HG03135 (cell line): Measurements from ENCODE around the gene LSR.

Experiments used
- ATAC-seq: cut with Tn5 transposase; IDR thresholded peaks from one replicate; pipeline ENCODE4 v1.9.1; 2021; ENCODE audit warnings: mild to moderate bottlenecking, moderate library complexity; ENCODE audit not compliant: unreplicated experiment

Gene LSR

GRCh38 chr19:35298561-35298972, 49.8 kb downstream of the LSR start:
- ATAC-seq: no peak

GRCh38 chr19:35299523-35300338, 50.9 kb downstream of the LSR start:
- ATAC-seq: no peak

GRCh38 chr19:35300339-35300649, 51.5 kb downstream of the LSR start:
- ATAC-seq: no peak

- ATAC-seq: no peak
Measured at GRCh38 chr19:35301961-35302360, 53.2 kb downstream of the LSR start.

GRCh38 chr19:35302446-35302845, 53.6 kb downstream of the LSR start:
- ATAC-seq: no peak

- ATAC-seq: no peak
Measured at GRCh38 chr19:35303357-35303915, 54.6 kb downstream of the LSR start.

GRCh38 chr19:35304036-35304435, 55.2 kb downstream of the LSR start:
- ATAC-seq: no peak

GRCh38 chr19:35305181-35305580, 56.4 kb downstream of the LSR start:
- ATAC-seq: no peak

- ATAC-seq: no peak
Measured at GRCh38 chr19:35306473-35307246, 57.9 kb downstream of the LSR start.

- no peak for ATAC-seq
Measured at GRCh38 chr19:35307931-35308330, 59.1 kb downstream of the LSR start.

- ATAC-seq: no peak
Measured at GRCh38 chr19:35308910-35309309, 60.1 kb downstream of the LSR start.

- ATAC-seq: no peak
Measured at GRCh38 chr19:35309481-35310279, 60.9 kb downstream of the LSR start.

- no peak for ATAC-seq
Measured at GRCh38 chr19:35310331-35310730, 61.5 kb downstream of the LSR start.

- ATAC-seq: no peak
Measured at GRCh38 chr19:35310811-35311465, 62.1 kb downstream of the LSR start.

GRCh38 chr19:35311901-35312665, 63.3 kb downstream of the LSR start:
- ATAC-seq: no peak

GRCh38 chr19:35313587-35313986, 64.8 kb downstream of the LSR start:
- no peak for ATAC-seq

- no peak for ATAC-seq
Measured at GRCh38 chr19:35314031-35314430, 65.2 kb downstream of the LSR start.

GRCh38 chr19:35314858-35315470, 66.2 kb downstream of the LSR start:
- ATAC-seq: no peak

- no peak for ATAC-seq
Measured at GRCh38 chr19:35315883-35316282, 67.1 kb downstream of the LSR start.

- no peak for ATAC-seq
Measured at GRCh38 chr19:35316560-35316959, 67.8 kb downstream of the LSR start.
